HepG2 (cell line): ENCODE measurements around the gene PRRT2. TPM values are rescaled to one million over a fixed set of nuclear protein-coding genes. Genes with fewer than 3 reads are reported as not detected.

Experiments used
- CBX5 ChIP-seq: sonication (generic); formaldehyde crosslinking; IDR thresholded peaks from 2 replicates; pipeline ENCODE4 v1.4.0; 2020; ENCODE audit warnings: missing genetic modification reagents, borderline replicate concordance
- CHCHD3 ChIP-seq: sonication (generic); formaldehyde crosslinking; IDR thresholded peaks from 2 replicates; pipeline ENCODE4 v1.8.0; 2022; ENCODE audit warnings: mild to moderate bottlenecking, missing genetic modification reagents, moderate library complexity
- ESRRA ChIP-seq: sonication (generic); formaldehyde crosslinking; IDR thresholded peaks from 2 replicates; pipeline ENCODE4 v1.5.1; 2020; ENCODE audit warnings: mild to moderate bottlenecking, low read depth, missing genetic modification reagents
- HNRNPK ChIP-seq: fragments of 200-400 bp; formaldehyde crosslinking; IDR thresholded peaks from 2 replicates; pipeline ENCODE4 v1.6.1; 2018; ENCODE audit warnings: low read length, low read depth, moderate library complexity, mild to moderate bottlenecking; ENCODE audit not compliant: poor library complexity, severe bottlenecking
- JUN ChIP-seq: sonication (generic); formaldehyde crosslinking; IDR thresholded peaks from 2 replicates; pipeline ENCODE4 v1.4.0; 2020; ENCODE audit warnings: mild to moderate bottlenecking, missing genetic modification reagents
- MIER2 ChIP-seq: IDR thresholded peaks from 2 replicates; pipeline ENCODE4 v1.6.1; 2016; ENCODE audit warnings: missing biosample characterization, missing genetic modification reagents
- MYC ChIP-seq: sonication (generic); formaldehyde crosslinking; IDR thresholded peaks from 2 replicates; pipeline ENCODE4 v1.9.0; 2021; ENCODE audit warnings: missing genetic modification reagents, borderline replicate concordance
- PTBP1 ChIP-seq: fragments of 200-400 bp; formaldehyde crosslinking; IDR thresholded peaks from 2 replicates; pipeline ENCODE4 v1.6.1; 2018; ENCODE audit warnings: low read length, low read depth; ENCODE audit not compliant: poor library complexity, severe bottlenecking
- SAP130 ChIP-seq: IDR thresholded peaks from 2 replicates; pipeline ENCODE4 v1.6.1; 2016; ENCODE audit warnings: low read depth
- SP5 ChIP-seq: IDR thresholded peaks from 2 replicates; pipeline ENCODE4 v1.6.1; 2016; ENCODE audit warnings: low read depth, borderline replicate concordance
- TBP ChIP-seq: sonication (generic); formaldehyde crosslinking; IDR thresholded peaks from 2 replicates; pipeline ENCODE4 v1.5.0; 2020; ENCODE audit warnings: missing genetic modification reagents
- ZNF10 ChIP-seq: sonication (generic); formaldehyde crosslinking; IDR thresholded peaks from 2 replicates; pipeline ENCODE4 v1.4.0; 2020; ENCODE audit warnings: mild to moderate bottlenecking, low read depth, missing genetic modification reagents, borderline replicate concordance
- ZNF225 ChIP-seq: sonication (generic); formaldehyde crosslinking; IDR thresholded peaks from 2 replicates; pipeline ENCODE4 v1.4.0; 2020; ENCODE audit warnings: mild to moderate bottlenecking, missing genetic modification reagents
- ZNF263 ChIP-seq: sonication (generic); formaldehyde crosslinking; IDR thresholded peaks from 2 replicates; pipeline ENCODE4 v1.4.0; 2020; ENCODE audit warnings: missing genetic modification reagents
- ZNF33A ChIP-seq: sonication (generic); formaldehyde crosslinking; IDR thresholded peaks from 2 replicates; pipeline ENCODE4 v1.5.1; 2020; ENCODE audit warnings: missing genetic modification reagents, mild to moderate bottlenecking, moderate library complexity, borderline replicate concordance
- ZNF451 ChIP-seq: sonication (generic); formaldehyde crosslinking; IDR thresholded peaks from 2 replicates; pipeline ENCODE4 v1.5.0; 2020; ENCODE audit warnings: mild to moderate bottlenecking, missing genetic modification reagents
- polyA plus RNA-seq, 8 experiments: library from polyadenylated mRNA; depleted of rRNA in 3 of 8; stranded (reverse) in 7 of 8; unstranded in 1 of 8; fragments of >200 nt; fragmentation: Illumina TruSeq in 4 of 8; extraction: Trizol in 4 of 8; gene quantifications; 2 replicates each; pipeline versions ENCODE4 v1.2.1 to v1.2.3, GENCODE V29; 2011 to 2016; ENCODE audit warnings: low read depth in 4 of 8, missing spikeins in 1 of 8, mixed read lengths in 1 of 8; ENCODE audit not compliant: insufficient read depth in 1 of 8
- total RNA-seq, 5 experiments: library from RNA; depleted of rRNA; stranded (reverse); fragments of >200 nt; fragmentation: Illumina TruSeq; extraction: Trizol; gene quantifications; 2 replicates each; pipeline ENCODE4 v1.2.3, GENCODE V29; 2016; ENCODE audit warnings: low read depth in 1 of 5
- TF ChIP-seq, protein P1 (sequence below): sonication (generic); formaldehyde crosslinking; IDR thresholded peaks from 2 replicates; pipeline ENCODE4 v1.5.0; 2020; ENCODE audit warnings: mild to moderate bottlenecking, missing genetic modification reagents, borderline replicate concordance
- TF ChIP-seq, protein P2 (sequence below): sonication (generic); formaldehyde crosslinking; IDR thresholded peaks from 2 replicates; pipeline ENCODE4 v1.5.1; 2020; ENCODE audit warnings: missing genetic modification reagents, mild to moderate bottlenecking, borderline replicate concordance
- TF ChIP-seq, protein P3 (sequence below): sonication (generic); formaldehyde crosslinking; IDR thresholded peaks from 2 replicates; pipeline ENCODE4 v1.8.1; 2023; ENCODE audit warnings: mild to moderate bottlenecking, moderate library complexity, missing genetic modification reagents

Gene PRRT2
- total and polyA plus RNA-seq, 2 of the 13 experiments (the other 11 are each of a cell fraction or from before 2014, with no cell fraction given), result 0.51 to 1.1 TPM

DNA sequence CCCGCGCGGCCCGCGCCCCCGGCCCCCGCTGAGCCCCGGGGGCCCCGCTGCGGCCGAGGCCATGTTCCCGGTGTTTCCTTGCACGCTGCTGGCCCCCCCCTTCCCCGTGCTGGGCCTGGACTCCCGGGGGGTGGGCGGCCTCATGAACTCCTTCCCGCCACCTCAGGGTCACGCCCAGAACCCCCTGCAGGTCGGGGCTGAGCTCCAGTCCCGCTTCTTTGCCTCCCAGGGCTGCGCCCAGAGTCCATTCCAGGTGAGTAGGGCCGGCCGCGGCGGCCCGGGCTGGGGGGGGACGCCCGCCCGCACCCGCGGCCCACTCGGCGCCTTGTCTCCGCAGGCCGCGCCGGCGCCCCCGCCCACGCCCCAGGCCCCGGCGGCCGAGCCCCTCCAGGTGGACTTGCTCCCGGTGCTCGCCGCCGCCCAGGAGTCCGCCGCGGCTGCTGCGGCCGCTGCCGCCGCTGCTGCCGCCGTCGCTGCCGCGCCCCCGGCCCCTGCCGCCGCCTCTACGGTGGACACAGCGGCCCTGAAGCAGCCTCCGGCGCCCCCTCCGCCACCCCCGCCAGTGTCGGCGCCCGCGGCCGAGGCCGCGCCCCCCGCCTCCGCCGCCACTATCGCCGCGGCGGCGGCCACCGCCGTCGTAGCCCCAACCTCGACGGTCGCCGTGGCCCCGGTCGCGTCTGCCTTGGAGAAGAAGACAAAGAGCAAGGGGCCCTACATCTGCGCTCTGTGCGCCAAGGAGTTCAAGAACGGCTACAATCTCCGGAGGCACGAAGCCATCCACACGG lies 5.2 kb upstream of the PRRT2 start (continued):
- TF ChIP-seq HNRNPK, result peak; percentile 16
- TF ChIP-seq, protein P1, sequence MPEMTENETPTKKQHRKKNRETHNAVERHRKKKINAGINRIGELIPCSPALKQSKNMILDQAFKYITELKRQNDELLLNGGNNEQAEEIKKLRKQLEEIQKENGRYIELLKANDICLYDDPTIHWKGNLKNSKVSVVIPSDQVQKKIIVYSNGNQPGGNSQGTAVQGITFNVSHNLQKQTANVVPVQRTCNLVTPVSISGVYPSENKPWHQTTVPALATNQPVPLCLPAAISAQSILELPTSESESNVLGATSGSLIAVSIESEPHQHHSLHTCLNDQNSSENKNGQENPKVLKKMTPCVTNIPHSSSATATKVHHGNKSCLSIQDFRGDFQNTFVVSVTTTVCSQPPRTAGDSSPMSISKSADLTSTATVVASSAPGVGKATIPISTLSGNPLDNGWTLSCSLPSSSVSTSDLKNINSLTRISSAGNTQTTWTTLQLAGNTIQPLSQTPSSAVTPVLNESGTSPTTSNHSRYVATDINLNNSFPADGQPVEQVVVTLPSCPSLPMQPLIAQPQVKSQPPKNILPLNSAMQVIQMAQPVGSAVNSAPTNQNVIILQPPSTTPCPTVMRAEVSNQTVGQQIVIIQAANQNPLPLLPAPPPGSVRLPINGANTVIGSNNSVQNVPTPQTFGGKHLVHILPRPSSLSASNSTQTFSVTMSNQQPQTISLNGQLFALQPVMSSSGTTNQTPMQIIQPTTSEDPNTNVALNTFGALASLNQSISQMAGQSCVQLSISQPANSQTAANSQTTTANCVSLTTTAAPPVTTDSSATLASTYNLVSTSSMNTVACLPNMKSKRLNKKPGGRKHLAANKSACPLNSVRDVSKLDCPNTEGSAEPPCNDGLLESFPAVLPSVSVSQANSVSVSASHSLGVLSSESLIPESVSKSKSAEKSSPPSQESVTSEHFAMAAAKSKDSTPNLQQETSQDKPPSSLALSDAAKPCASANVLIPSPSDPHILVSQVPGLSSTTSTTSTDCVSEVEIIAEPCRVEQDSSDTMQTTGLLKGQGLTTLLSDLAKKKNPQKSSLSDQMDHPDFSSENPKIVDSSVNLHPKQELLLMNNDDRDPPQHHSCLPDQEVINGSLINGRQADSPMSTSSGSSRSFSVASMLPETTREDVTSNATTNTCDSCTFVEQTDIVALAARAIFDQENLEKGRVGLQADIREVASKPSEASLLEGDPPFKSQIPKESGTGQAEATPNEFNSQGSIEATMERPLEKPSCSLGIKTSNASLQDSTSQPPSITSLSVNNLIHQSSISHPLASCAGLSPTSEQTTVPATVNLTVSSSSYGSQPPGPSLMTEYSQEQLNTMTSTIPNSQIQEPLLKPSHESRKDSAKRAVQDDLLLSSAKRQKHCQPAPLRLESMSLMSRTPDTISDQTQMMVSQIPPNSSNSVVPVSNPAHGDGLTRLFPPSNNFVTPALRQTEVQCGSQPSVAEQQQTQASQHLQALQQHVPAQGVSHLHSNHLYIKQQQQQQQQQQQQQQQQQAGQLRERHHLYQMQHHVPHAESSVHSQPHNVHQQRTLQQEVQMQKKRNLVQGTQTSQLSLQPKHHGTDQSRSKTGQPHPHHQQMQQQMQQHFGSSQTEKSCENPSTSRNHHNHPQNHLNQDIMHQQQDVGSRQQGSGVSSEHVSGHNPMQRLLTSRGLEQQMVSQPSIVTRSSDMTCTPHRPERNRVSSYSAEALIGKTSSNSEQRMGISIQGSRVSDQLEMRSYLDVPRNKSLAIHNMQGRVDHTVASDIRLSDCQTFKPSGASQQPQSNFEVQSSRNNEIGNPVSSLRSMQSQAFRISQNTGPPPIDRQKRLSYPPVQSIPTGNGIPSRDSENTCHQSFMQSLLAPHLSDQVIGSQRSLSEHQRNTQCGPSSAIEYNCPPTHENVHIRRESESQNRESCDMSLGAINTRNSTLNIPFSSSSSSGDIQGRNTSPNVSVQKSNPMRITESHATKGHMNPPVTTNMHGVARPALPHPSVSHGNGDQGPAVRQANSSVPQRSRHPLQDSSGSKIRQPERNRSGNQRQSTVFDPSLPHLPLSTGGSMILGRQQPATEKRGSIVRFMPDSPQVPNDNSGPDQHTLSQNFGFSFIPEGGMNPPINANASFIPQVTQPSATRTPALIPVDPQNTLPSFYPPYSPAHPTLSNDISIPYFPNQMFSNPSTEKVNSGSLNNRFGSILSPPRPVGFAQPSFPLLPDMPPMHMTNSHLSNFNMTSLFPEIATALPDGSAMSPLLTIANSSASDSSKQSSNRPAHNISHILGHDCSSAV (CRISPR knock-in tag), result no peak
- TF ChIP-seq PTBP1, result no peak
- TF ChIP-seq, protein P2, sequence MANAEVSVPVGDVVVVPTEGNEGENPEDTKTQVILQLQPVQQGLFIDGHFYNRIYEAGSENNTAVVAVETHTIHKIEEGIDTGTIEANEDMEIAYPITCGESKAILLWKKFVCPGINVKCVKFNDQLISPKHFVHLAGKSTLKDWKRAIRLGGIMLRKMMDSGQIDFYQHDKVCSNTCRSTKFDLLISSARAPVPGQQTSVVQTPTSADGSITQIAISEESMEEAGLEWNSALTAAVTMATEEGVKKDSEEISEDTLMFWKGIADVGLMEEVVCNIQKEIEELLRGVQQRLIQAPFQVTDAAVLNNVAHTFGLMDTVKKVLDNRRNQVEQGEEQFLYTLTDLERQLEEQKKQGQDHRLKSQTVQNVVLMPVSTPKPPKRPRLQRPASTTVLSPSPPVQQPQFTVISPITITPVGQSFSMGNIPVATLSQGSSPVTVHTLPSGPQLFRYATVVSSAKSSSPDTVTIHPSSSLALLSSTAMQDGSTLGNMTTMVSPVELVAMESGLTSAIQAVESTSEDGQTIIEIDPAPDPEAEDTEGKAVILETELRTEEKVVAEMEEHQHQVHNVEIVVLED, result no peak
- TF ChIP-seq ZNF451 (CRISPR knock-in tag), result no peak
- TF ChIP-seq ZNF263 (CRISPR knock-in tag), result 0 out of 2 replicates have a peak, but pooled peaks have one; percentile 20
- TF ChIP-seq MYC, result peak; percentile 83
- TF ChIP-seq JUN (CRISPR knock-in tag), result no peak
- TF ChIP-seq, protein P3, sequence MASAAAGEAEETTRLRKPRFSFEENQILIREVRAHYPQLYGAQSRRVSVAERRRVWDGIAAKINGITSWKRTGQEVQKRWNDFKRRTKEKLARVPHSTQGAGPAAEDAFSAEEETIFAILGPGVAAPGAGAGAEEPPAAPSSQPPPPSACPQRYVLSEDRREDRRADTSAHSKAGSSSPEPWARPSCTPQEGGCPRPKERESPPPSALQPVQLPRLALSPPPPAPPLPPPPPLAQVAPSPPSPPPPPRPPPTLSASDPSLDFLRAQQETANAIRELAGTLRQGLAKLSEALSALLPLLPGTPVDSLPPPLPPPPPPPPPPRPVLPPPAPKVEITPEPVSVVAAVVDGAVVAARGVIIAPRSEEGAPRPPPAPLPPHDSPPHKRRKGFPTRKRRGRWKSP (CRISPR knock-in tag), result no peak
- no peak for TF ChIP-seq CBX5 (CRISPR knock-in tag)
- TF ChIP-seq SP5, result 0 out of 2 replicates have a peak, but pooled peaks have one; percentile 38
- peak; percentile 19; the same call in 1 of the 2 replicates for TF ChIP-seq SAP130
- no peak for TF ChIP-seq ZNF225 (CRISPR knock-in tag)
- no peak for TF ChIP-seq MIER2 (CRISPR knock-in tag)
- TF ChIP-seq ESRRA, result no peak
- no peak for TF ChIP-seq CHCHD3 (CRISPR knock-in tag)
- TF ChIP-seq ZNF10 (CRISPR knock-in tag), result no peak
- TF ChIP-seq TBP (CRISPR knock-in tag), result no peak
- TF ChIP-seq ZNF33A (CRISPR knock-in tag), result no peak
